BJ (cell line): Measurements from ENCODE around the gene ARMC9. TPM values are rescaled to one million over a fixed set of nuclear protein-coding genes. Genes with fewer than 3 reads are reported as not detected.
"Not testable (repeated sequence)": the region's sequence is repeated elsewhere in the genome, so short reads cannot be mapped to it uniquely, and the experiment has no call there.

Source experiments
- CTCF ChIA-PET: fragments of 350-600 bp; formaldehyde crosslinking; extraction: SDS; loops from one replicate; lab custom pipeline; 2021; ENCODE audit warnings: antibody characterized with exemption, inconsistent platforms; lab: Yijun Ruan, JAX
- POLR2A ChIA-PET: fragments of 300-600 bp; sonication (Branson Sonifier 250); formaldehyde crosslinking; extraction: SDS; loops from one replicate; lab custom pipeline; 2021; ENCODE audit warnings: antibody characterized with exemption; lab: Charles Lee
- DNase-seq: peaks from one replicate; pipeline ENCODE4 v3.0.0-alpha.2; 2011; ENCODE audit warnings: low read depth
- H3K27me3 ChIP-seq: 2 replicates; pipeline ENCODE4 v1.6.0; 2011; ENCODE audit warnings: low read length; ENCODE audit not compliant: control insufficient read depth, insufficient read depth
- H3K36me3 ChIP-seq: 2 replicates; pipeline ENCODE4 v1.5.1; 2011; ENCODE audit warnings: low read length; ENCODE audit not compliant: control insufficient read depth, insufficient read depth
- H3K4me3 ChIP-seq: 2 replicates; pipeline ENCODE4 v1.5.1; 2011; ENCODE audit warnings: low read depth, mild to moderate bottlenecking, control low read depth, low read length
- polyA plus RNA-seq: library from polyadenylated mRNA; depleted of rRNA; stranded (reverse); fragments of >200 nt; gene quantifications from 2 replicates; pipeline ENCODE4 v1.2.3, GENCODE V29; 2011
- TF ChIP-seq, protein P1 (sequence below): IDR thresholded peaks from 2 replicates; pipeline ENCODE4 v1.5.1; 2011; ENCODE audit warnings: low read depth, mild to moderate bottlenecking, control low read depth, inconsistent platforms, low read length, moderate library complexity; ENCODE audit not compliant: insufficient read depth

The ARMC9 gene
- polyA plus RNA-seq, 1 experiment: 83.1 TPM

- CTCF ChIA-PET: interaction anchor here (1.2 to 1.3 kb wide), 2 partner anchors 16 to 72 kb away, joined by 5 read pairs; no protein-coding TSS in a partner anchor
- TF ChIP-seq, protein P1, sequence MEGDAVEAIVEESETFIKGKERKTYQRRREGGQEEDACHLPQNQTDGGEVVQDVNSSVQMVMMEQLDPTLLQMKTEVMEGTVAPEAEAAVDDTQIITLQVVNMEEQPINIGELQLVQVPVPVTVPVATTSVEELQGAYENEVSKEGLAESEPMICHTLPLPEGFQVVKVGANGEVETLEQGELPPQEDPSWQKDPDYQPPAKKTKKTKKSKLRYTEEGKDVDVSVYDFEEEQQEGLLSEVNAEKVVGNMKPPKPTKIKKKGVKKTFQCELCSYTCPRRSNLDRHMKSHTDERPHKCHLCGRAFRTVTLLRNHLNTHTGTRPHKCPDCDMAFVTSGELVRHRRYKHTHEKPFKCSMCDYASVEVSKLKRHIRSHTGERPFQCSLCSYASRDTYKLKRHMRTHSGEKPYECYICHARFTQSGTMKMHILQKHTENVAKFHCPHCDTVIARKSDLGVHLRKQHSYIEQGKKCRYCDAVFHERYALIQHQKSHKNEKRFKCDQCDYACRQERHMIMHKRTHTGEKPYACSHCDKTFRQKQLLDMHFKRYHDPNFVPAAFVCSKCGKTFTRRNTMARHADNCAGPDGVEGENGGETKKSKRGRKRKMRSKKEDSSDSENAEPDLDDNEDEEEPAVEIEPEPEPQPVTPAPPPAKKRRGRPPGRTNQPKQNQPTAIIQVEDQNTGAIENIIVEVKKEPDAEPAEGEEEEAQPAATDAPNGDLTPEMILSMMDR: no peak
- Histone ChIP-seq H3K4me3 (no peak overlapping the region), H3K36me3 (no peaks in the 10 kb centered on the region; the same call in 1 of the 2 replicates), H3K27me3 (no peaks in the 10 kb centered on the region)
- POLR2A ChIA-PET: no interaction called here
- DNase-seq: no peak
Observed at GRCh38 chr2:231176066-231176465, 22.4 kb upstream of the ARMC9 start.

GRCh38 chr2:231177156-231178025, 21.0 kb upstream of the ARMC9 start:
- H3K27me3 ChIP-seq: no peaks in the 10 kb centered on the region

DNA sequence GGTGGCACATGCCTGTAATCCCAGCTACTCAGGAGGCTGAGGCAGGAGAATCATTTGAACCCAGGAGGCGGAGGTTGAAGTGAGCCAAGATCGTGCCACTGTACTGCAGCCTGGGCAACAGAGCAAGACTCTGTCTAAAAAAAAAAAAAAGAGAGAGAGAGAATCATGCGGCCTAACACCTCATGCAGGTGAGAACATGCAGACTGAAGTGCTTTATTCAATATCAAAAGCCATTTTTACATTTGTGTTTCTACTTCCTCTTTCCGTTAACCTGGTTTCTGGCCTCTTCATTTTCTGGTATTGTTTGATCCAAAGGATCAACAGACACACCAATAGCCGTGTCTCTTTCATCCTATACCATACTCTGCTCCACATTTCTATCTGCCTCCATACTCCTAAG, 19.6 kb upstream of the ARMC9 start:
- POLR2A ChIA-PET, DNase-seq, H3K4me3 ChIP-seq, H3K27me3 ChIP-seq, H3K36me3 ChIP-seq: not testable (repeated sequence)
- CTCF ChIA-PET: interaction anchor here (1.9 kb wide), 1 partner anchor 68 kb away, joined by 4 read pairs; no protein-coding TSS in a partner anchor

More at GRCh38 chr2:231177156-231178025, 21.0 kb upstream of the ARMC9 start:
- ChIA-PET POLR2A (no interaction called here), CTCF (interaction anchor here (0.7 kb wide), 1 partner anchor 239 kb away, joined by 3 read pairs; no protein-coding TSS in a partner anchor)
- Histone ChIP-seq H3K4me3 (no peak overlapping the region), H3K36me3 (no peaks in the 10 kb centered on the region; the same call in 1 of the 2 replicates)
- DNase-seq: no peak
- TF ChIP-seq, protein P1: no peak

GRCh38 chr2:231181860-231182512, 16.4 kb upstream of the ARMC9 start:
- CTCF ChIA-PET: interaction anchor here (0.8 to 1.2 kb wide), 3 partner anchors 10 to 12 kb away, joined by 3 to 5 read pairs (median 3); no protein-coding TSS in a partner anchor
- H3K27me3 ChIP-seq: no peaks in the 10 kb centered on the region
- TF ChIP-seq, protein P1: no peak
- no peak overlapping the region for H3K4me3 ChIP-seq
- POLR2A ChIA-PET: no interaction called here
- H3K36me3 ChIP-seq: no peaks in the 10 kb centered on the region
- DNase-seq: no peak

GRCh38 chr2:231182513-231182899, 15.9 kb upstream of the ARMC9 start:
- TF ChIP-seq, protein P1: no peak
- CTCF ChIA-PET: interaction anchor here (1.2 kb wide), 2 partner anchors 10 to 12 kb away, joined by 3 to 5 read pairs; no protein-coding TSS in a partner anchor
- no peaks in the 10 kb centered on the region for H3K36me3 ChIP-seq
- POLR2A ChIA-PET: no interaction called here
- no peak for DNase-seq
- no peaks in the 10 kb centered on the region for H3K27me3 ChIP-seq
- H3K4me3 ChIP-seq: no peak overlapping the region
